ENCODE data around the gene POU2F2. TPM values are rescaled to one million over a fixed set of nuclear protein-coding genes. Genes with fewer than 3 reads are reported as not detected.
A peak's percentile ranks its signal among the peaks of the same experiment; 100 is the strongest.

The POU2F2 gene
- total and polyA plus RNA-seq, 9 of the 15 experiments (the other 6 are each of a cell fraction or from before 2014, with no cell fraction given): 0.03 to 0.68 (median 0.14) TPM

DNA sequence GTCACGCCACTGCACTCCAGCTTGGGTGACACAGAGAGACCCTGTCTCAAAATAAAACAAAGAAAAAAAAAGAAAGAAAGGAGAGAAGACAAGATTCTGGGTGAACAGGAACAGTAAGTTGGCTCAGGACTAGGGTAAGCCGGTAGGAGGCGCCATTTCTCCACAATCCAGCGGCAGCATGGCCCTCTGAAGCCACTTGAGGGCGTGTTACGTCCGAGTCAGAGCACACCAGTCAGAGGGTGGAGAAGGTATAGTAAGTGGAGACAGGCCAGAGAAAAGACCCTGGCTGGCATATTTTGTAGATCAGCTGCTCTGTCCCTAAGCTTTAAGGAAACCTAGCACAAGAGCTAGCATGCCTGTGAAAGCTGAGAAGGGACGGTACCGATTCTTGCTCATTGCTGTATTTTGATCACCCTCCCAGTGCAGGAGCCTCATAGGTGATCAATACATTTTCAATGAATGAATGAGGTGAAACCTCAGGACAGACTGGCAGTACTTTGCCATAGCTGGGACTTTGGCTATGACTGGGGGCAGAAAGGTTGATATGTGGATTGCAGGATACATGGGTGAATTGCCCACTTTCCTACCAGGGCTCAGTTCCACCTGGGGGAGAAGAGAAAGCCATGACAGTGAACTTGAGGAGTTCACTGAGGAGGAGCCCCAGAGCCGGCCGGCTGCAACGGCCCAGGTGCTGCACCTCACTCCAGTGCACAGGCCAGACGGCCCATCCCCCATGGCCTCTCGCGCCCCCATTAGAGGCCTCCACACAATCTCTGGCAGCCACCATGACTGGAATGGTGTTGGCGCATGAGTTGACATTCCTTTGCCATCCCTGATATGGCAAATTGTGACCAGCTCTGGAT lies 23.5 kb downstream of the POU2F2 start (continued):
- TF ChIP-seq, protein P1, sequence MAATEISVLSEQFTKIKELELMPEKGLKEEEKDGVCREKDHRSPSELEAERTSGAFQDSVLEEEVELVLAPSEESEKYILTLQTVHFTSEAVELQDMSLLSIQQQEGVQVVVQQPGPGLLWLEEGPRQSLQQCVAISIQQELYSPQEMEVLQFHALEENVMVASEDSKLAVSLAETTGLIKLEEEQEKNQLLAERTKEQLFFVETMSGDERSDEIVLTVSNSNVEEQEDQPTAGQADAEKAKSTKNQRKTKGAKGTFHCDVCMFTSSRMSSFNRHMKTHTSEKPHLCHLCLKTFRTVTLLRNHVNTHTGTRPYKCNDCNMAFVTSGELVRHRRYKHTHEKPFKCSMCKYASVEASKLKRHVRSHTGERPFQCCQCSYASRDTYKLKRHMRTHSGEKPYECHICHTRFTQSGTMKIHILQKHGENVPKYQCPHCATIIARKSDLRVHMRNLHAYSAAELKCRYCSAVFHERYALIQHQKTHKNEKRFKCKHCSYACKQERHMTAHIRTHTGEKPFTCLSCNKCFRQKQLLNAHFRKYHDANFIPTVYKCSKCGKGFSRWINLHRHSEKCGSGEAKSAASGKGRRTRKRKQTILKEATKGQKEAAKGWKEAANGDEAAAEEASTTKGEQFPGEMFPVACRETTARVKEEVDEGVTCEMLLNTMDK (IDR thresholded peaks at IDR 0.05; ENCODE audit: borderline replicate concordance, insufficient read depth, low read depth, low read length, poor library complexity, severe bottlenecking): peak; percentile 85
- TF ChIP-seq NCOA6 (IDR thresholded peaks at IDR 0.05) (no peak), ETV5 (CRISPR knock-in tag; IDR thresholded peaks at IDR 0.05; ENCODE audit: low read depth) (0 out of 2 replicates have a peak, but pooled peaks have one; percentile 32), PCBP2 (IDR thresholded peaks at IDR 0.05; ENCODE audit: low read depth, low read length, poor library complexity, severe bottlenecking) (no peak), FOXJ3 (CRISPR knock-in tag; IDR thresholded peaks at IDR 0.05) (no peak), MAFK (IDR thresholded peaks at IDR 0.05; ENCODE audit: low read length) (no peak), SMAD4 (CRISPR knock-in tag; conservative IDR thresholded peaks at IDR 0.05) (no peak), MTA3 (IDR thresholded peaks at IDR 0.05; ENCODE audit: borderline replicate concordance) (no peak), EWSR1 (IDR thresholded peaks at IDR 0.05; ENCODE audit: borderline replicate concordance, low read depth, partially characterized antibody) (no peak), TARDBP (IDR thresholded peaks at IDR 0.05) (no peak)
- TF ChIP-seq, protein P2, sequence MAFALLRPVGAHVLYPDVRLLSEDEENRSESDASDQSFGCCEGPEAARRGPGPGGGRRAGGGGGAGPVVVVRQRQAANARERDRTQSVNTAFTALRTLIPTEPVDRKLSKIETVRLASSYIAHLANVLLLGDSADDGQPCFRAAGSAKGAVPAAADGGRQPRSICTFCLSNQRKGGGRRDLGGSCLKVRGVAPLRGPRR (CRISPR knock-in tag; IDR thresholded peaks at IDR 0.05): no peak
- TF ChIP-seq, protein P3, sequence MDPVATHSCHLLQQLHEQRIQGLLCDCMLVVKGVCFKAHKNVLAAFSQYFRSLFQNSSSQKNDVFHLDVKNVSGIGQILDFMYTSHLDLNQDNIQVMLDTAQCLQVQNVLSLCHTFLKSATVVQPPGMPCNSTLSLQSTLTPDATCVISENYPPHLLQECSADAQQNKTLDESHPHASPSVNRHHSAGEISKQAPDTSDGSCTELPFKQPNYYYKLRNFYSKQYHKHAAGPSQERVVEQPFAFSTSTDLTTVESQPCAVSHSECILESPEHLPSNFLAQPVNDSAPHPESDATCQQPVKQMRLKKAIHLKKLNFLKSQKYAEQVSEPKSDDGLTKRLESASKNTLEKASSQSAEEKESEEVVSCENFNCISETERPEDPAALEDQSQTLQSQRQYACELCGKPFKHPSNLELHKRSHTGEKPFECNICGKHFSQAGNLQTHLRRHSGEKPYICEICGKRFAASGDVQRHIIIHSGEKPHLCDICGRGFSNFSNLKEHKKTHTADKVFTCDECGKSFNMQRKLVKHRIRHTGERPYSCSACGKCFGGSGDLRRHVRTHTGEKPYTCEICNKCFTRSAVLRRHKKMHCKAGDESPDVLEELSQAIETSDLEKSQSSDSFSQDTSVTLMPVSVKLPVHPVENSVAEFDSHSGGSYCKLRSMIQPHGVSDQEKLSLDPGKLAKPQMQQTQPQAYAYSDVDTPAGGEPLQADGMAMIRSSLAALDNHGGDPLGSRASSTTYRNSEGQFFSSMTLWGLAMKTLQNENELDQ (CRISPR knock-in tag; IDR thresholded peaks at IDR 0.05; ENCODE audit: borderline replicate concordance): no peak
- TF ChIP-seq, protein P4, sequence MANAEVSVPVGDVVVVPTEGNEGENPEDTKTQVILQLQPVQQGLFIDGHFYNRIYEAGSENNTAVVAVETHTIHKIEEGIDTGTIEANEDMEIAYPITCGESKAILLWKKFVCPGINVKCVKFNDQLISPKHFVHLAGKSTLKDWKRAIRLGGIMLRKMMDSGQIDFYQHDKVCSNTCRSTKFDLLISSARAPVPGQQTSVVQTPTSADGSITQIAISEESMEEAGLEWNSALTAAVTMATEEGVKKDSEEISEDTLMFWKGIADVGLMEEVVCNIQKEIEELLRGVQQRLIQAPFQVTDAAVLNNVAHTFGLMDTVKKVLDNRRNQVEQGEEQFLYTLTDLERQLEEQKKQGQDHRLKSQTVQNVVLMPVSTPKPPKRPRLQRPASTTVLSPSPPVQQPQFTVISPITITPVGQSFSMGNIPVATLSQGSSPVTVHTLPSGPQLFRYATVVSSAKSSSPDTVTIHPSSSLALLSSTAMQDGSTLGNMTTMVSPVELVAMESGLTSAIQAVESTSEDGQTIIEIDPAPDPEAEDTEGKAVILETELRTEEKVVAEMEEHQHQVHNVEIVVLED (CRISPR knock-in tag; IDR thresholded peaks at IDR 0.05): no peak
- TF ChIP-seq, protein P5, sequence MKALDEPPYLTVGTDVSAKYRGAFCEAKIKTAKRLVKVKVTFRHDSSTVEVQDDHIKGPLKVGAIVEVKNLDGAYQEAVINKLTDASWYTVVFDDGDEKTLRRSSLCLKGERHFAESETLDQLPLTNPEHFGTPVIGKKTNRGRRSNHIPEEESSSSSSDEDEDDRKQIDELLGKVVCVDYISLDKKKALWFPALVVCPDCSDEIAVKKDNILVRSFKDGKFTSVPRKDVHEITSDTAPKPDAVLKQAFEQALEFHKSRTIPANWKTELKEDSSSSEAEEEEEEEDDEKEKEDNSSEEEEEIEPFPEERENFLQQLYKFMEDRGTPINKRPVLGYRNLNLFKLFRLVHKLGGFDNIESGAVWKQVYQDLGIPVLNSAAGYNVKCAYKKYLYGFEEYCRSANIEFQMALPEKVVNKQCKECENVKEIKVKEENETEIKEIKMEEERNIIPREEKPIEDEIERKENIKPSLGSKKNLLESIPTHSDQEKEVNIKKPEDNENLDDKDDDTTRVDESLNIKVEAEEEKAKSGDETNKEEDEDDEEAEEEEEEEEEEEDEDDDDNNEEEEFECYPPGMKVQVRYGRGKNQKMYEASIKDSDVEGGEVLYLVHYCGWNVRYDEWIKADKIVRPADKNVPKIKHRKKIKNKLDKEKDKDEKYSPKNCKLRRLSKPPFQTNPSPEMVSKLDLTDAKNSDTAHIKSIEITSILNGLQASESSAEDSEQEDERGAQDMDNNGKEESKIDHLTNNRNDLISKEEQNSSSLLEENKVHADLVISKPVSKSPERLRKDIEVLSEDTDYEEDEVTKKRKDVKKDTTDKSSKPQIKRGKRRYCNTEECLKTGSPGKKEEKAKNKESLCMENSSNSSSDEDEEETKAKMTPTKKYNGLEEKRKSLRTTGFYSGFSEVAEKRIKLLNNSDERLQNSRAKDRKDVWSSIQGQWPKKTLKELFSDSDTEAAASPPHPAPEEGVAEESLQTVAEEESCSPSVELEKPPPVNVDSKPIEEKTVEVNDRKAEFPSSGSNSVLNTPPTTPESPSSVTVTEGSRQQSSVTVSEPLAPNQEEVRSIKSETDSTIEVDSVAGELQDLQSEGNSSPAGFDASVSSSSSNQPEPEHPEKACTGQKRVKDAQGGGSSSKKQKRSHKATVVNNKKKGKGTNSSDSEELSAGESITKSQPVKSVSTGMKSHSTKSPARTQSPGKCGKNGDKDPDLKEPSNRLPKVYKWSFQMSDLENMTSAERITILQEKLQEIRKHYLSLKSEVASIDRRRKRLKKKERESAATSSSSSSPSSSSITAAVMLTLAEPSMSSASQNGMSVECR (CRISPR knock-in tag; IDR thresholded peaks at IDR 0.05): no peak

Measured in K562 (cell line).